ENCODE results near the gene GDI2.

DNA sequence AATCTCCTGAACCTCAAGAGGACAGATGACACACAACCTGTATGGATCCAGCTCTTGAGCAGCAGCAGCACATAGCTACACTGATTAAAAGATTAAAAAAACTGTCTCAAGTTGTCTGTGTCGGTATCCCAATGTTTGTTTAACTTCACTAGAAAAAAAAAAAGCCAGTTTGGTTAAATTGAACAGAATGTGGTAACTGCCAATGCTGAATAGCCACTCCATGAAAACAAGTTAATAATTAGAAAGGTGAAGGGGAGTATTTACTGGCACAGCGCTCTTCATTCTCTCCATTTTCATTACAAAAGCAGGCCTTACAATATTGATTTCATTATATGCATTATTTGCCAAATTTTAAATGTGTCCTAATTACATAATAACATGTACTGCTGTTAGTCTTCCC, 47.6 kb downstream of the GDI2 start:
- TF ChIP-seq EZH2 (IDR thresholded peaks at IDR 0.05; ENCODE audit: borderline replicate concordance, low read length), result no peak
- TF ChIP-seq CTCF (conservative IDR thresholded peaks at IDR 0.05 in 1 of 2, IDR thresholded peaks at IDR 0.05 in 1 of 2; ENCODE audit: extremely low read depth in 1 of 2, insufficient read depth in 1 of 2, low read depth in 1 of 2, low read length in 2 of 2), result no peak

All from mammary epithelial cell (primary cell).